Hepatocyte (in vitro differentiated cells): ENCODE results near the gene ZSWIM4. TPM values are rescaled to one million over a fixed set of nuclear protein-coding genes. Genes with fewer than 3 reads are reported as not detected.

Experiments
- DNase-seq: peaks from one replicate; pipeline ENCODE4 v3.0.0-alpha.2; 2016; ENCODE audit warnings: low spot score
- H2AFZ ChIP-seq: fragments of 200-600 bp; sonication (generic); 2 replicates; pipeline ENCODE4 v1.6.0; 2016; ENCODE audit warnings: antibody characterized with exemption, mild to moderate bottlenecking
- H3K27ac ChIP-seq: fragments of 200-600 bp; sonication (generic); 2 replicates; pipeline ENCODE4 v1.5.1; 2016; ENCODE audit warnings: mild to moderate bottlenecking
- H3K27me3 ChIP-seq: fragments of 200-600 bp; sonication (generic); 2 replicates; pipeline ENCODE4 v1.6.1; 2016
- H3K36me3 ChIP-seq: fragments of 200-600 bp; sonication (generic); replicated peaks from 2 replicates; pipeline ENCODE4 v1.5.1; 2016; ENCODE audit warnings: low read depth; ENCODE audit not compliant: insufficient read depth
- H3K4me1 ChIP-seq: fragments of 200-600 bp; sonication (generic); 2 replicates; pipeline ENCODE4 v1.5.1; 2016; ENCODE audit warnings: mild to moderate bottlenecking, moderate library complexity; ENCODE audit not compliant: insufficient read depth
- H3K4me2 ChIP-seq: fragments of 200-600 bp; sonication (generic); 2 replicates; pipeline ENCODE4 v1.6.0; 2016
- H3K4me3 ChIP-seq: fragments of 200-600 bp; sonication (generic); 2 replicates; pipeline ENCODE4 v1.5.1; 2016; ENCODE audit warnings: mild to moderate bottlenecking
- H3K79me2 ChIP-seq: fragments of 200-600 bp; sonication (generic); 2 replicates; pipeline ENCODE4 v1.6.0; 2017; ENCODE audit warnings: mild to moderate bottlenecking
- H3K9me2 ChIP-seq: fragments of 200-600 bp; sonication (generic); replicated peaks from 2 replicates; pipeline ENCODE4 v1.6.0; 2017; ENCODE audit warnings: mild to moderate bottlenecking; ENCODE audit not compliant: insufficient read depth
- H3K9me3 ChIP-seq: fragments of 200-600 bp; sonication (generic); 2 replicates; pipeline ENCODE4 v1.5.1; 2016; ENCODE audit warnings: low read depth, mild to moderate bottlenecking
- H4K20me1 ChIP-seq: fragments of 200-600 bp; sonication (generic); 2 replicates; pipeline ENCODE4 v1.6.0; 2016; ENCODE audit warnings: mild to moderate bottlenecking; ENCODE audit not compliant: insufficient read depth, poor library complexity, severe bottlenecking
- CTCF ChIP-seq: fragments of 200-600 bp; sonication (generic); IDR thresholded peaks from 2 replicates; pipeline ENCODE4 v1.5.1; 2016; ENCODE audit warnings: antibody characterized with exemption, mild to moderate bottlenecking; ENCODE audit not compliant: poor library complexity
- EZH2 ChIP-seq: fragments of 200-600 bp; sonication (generic); IDR thresholded peaks from 2 replicates; pipeline ENCODE4 v1.6.1; 2016; ENCODE audit warnings: antibody characterized with exemption, mild to moderate bottlenecking, borderline replicate concordance
- EZH2phosphoT487 ChIP-seq: fragments of 200-600 bp; sonication (generic); IDR thresholded peaks from one replicate; pipeline ENCODE4 v1.6.1; 2018; ENCODE audit warnings: antibody characterized with exemption, mild to moderate bottlenecking, low read depth, moderate library complexity; ENCODE audit not compliant: unreplicated experiment, severe bottlenecking
- WGBS: methylation state at CpG from one replicate; pipeline ENCODE4 v1.1.6; 2016; ENCODE audit warnings: low lambda C conversion rate; ENCODE audit errors: missing lambda C conversion rate; 5-methylcytosine and 5-hydroxymethylcytosine counted together
- polyA plus RNA-seq: library from polyadenylated mRNA; unstranded; fragments of >200 nt; fragmentation: Nextera tagmentation; extraction: Ambion mirVana; gene quantifications from 2 replicates; pipeline ENCODE4 v1.2.1, GENCODE V29; 2016
- total RNA-seq: library from RNA; depleted of rRNA; stranded (reverse); fragments of >200 nt; gene quantifications from 2 replicates; pipeline ENCODE4 v1.2.3, GENCODE V29; 2014

ZSWIM4 gene
- total and polyA plus RNA-seq, 2 experiments from 2014 or later: 3.5 to 3.7 TPM

GRCh38 chr19:13876834-13877233 lies 81.6 kb downstream of the ZSWIM4 start, which contains the start of gene NANOS3:
Gene NANOS3, plus strand, starts transcription at chr19:13877134. Its CDS starts 115 bp downstream, at chr19:13877249.
- no peak within 1 kb of the TSS for H3K4me2 ChIP-seq
- H3K36me3 ChIP-seq: no peaks in the 10 kb centered on the region
- H3K9me2 ChIP-seq: no peaks in the 10 kb centered on the region
- TF ChIP-seq EZH2phosphoT487 (no peak), EZH2 (no peak), CTCF (no peak)
- peaks cover 20% of the 10 kb centered on the region for H3K4me1 ChIP-seq
- H2AFZ ChIP-seq: no peak within 1 kb of the TSS
- no peaks in the 10 kb centered on the region for H3K79me2 ChIP-seq
- H3K9me3 ChIP-seq: no peaks in the 10 kb centered on the region
- no peak within 1 kb of the TSS for H3K27ac ChIP-seq
- 72% methylated on average over 5 of the region's 5 CpGs for WGBS
- H3K4me3 ChIP-seq: no peak within 1 kb of the TSS
- H4K20me1 ChIP-seq: no peaks in the 10 kb centered on the region
- no peaks in the 10 kb centered on the region for H3K27me3 ChIP-seq
- no peak for DNase-seq

- Histone ChIP-seq H3K9me3 (no peaks in the 10 kb centered on the region), H3K36me3 (no peaks in the 10 kb centered on the region), H3K79me2 (no peaks in the 10 kb centered on the region), H3K27ac (no peak overlapping the region), H3K4me2 (no peak overlapping the region), H3K4me3 (no peak overlapping the region), H3K27me3 (no peaks in the 10 kb centered on the region), H4K20me1 (no peaks in the 10 kb centered on the region), H2AFZ (no peak overlapping the region), H3K4me1 (peaks cover 24% of the 10 kb centered on the region), H3K9me2 (no peaks in the 10 kb centered on the region)
- no peak for TF ChIP-seq EZH2phosphoT487
- TF ChIP-seq EZH2: no peak
- TF ChIP-seq CTCF: no peak
- WGBS: 92% methylated on average over 27 of the region's 27 CpGs
- DNase-seq: no peak
Observed at GRCh38 chr19:13877303-13877702, 82.1 kb downstream of the ZSWIM4 start.

- TF ChIP-seq CTCF (peak; percentile 100), EZH2 (no peak)
- Histone ChIP-seq H3K27ac (peak overlapping the region; percentile 65), H2AFZ (peak overlapping the region; percentile 58), H4K20me1 (no peaks in the 10 kb centered on the region), H3K79me2 (no peaks in the 10 kb centered on the region), H3K4me1 (peaks cover 19% of the 10 kb centered on the region), H3K36me3 (no peaks in the 10 kb centered on the region), H3K9me2 (no peaks in the 10 kb centered on the region), H3K4me3 (no peak overlapping the region), H3K27me3 (no peaks in the 10 kb centered on the region), H3K9me3 (no peaks in the 10 kb centered on the region), H3K4me2 (peak overlapping the region; percentile 75)
- DNase-seq: peak; percentile 98
- 13% methylated on average over 33 of the region's 34 CpGs for WGBS
Observed at GRCh38 chr19:13880059-13881043, 85.1 kb downstream of the ZSWIM4 start.
